NCI-H1436 treated with DMSO at 0.1 percent for 48 hours (cell line): ENCODE data around the gene ATG101.
A peak's percentile ranks its signal among the peaks of the same experiment; 100 is the strongest.

Experiments used
- DNase-seq: peaks from one replicate; lab custom pipeline; 2025; lab: John Stamatoyannopoulos, UW

The ATG101 gene

GRCh38 chr12:52069327-52070184 lies at the start of gene ATG101:
TSS of gene ATG101 (plus strand) at chr12:52069978. CDS start at chr12:52073651, 3,673 bp downstream.
- DNase-seq, result peak; percentile 77

- no peak for DNase-seq
Measured at GRCh38 chr12:52020539-52021336, 49.0 kb upstream of the ATG101 start.

GRCh38 chr12:52022841-52023181 lies 47.0 kb upstream of the ATG101 start:
- DNase-seq, result no peak

- DNase-seq, result no peak
Measured at GRCh38 chr12:52023182-52023975, 46.4 kb upstream of the ATG101 start.

GRCh38 chr12:52023976-52024688 lies 45.6 kb upstream of the ATG101 start:
- DNase-seq, result no peak

GRCh38 chr12:52024845-52025230 lies 44.9 kb upstream of the ATG101 start:
- no peak for DNase-seq

- DNase-seq, result no peak
Measured at GRCh38 chr12:52026263-52026662, 43.5 kb upstream of the ATG101 start.

GRCh38 chr12:52027085-52027843 lies 42.5 kb upstream of the ATG101 start:
- no peak for DNase-seq

GRCh38 chr12:52029685-52030084 lies 40.1 kb upstream of the ATG101 start:
- DNase-seq, result peak; percentile 93

- no peak for DNase-seq
Measured at GRCh38 chr12:52032446-52032803, 37.4 kb upstream of the ATG101 start.

GRCh38 chr12:52032804-52033445 lies 36.9 kb upstream of the ATG101 start:
- peak; percentile 80 for DNase-seq

- no peak for DNase-seq
Measured at GRCh38 chr12:52033446-52034140, 36.2 kb upstream of the ATG101 start.

GRCh38 chr12:52035190-52035589 lies 34.6 kb upstream of the ATG101 start:
- no peak for DNase-seq

GRCh38 chr12:52035926-52036325 lies 33.9 kb upstream of the ATG101 start:
- DNase-seq, result no peak

GRCh38 chr12:52036587-52037171 lies 33.1 kb upstream of the ATG101 start:
- no peak for DNase-seq

- DNase-seq, result no peak
Measured at GRCh38 chr12:52037248-52037861, 32.4 kb upstream of the ATG101 start.

- DNase-seq, result no peak
Measured at GRCh38 chr12:52038447-52038846, 31.3 kb upstream of the ATG101 start.

GRCh38 chr12:52041035-52041434 lies 28.7 kb upstream of the ATG101 start:
- no peak for DNase-seq

- DNase-seq, result no peak
Measured at GRCh38 chr12:52041695-52042123, 28.1 kb upstream of the ATG101 start.
